ENCODE results near the gene DHDH.

DNA sequence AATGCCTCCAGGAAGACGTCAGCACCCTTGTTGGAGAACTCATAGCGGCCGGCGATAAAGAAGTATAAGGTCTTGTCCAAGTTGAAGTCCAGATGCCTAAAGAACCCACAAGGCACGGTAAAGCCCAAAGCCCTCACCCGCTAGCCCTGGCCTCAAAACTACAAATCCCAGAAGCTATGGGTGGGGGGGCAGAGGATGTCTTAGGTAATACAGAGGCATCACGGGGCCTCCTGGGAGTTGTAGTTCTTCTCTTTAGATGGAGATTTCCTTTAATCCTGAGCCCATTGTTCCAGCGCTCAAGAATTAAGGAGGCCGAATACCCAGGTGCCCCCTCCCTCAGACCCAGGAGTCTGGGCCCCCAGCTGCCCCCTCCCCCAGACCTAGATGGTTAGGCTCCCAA is 48.8 kb downstream of the DHDH start:
- TF ChIP-seq, protein P1, sequence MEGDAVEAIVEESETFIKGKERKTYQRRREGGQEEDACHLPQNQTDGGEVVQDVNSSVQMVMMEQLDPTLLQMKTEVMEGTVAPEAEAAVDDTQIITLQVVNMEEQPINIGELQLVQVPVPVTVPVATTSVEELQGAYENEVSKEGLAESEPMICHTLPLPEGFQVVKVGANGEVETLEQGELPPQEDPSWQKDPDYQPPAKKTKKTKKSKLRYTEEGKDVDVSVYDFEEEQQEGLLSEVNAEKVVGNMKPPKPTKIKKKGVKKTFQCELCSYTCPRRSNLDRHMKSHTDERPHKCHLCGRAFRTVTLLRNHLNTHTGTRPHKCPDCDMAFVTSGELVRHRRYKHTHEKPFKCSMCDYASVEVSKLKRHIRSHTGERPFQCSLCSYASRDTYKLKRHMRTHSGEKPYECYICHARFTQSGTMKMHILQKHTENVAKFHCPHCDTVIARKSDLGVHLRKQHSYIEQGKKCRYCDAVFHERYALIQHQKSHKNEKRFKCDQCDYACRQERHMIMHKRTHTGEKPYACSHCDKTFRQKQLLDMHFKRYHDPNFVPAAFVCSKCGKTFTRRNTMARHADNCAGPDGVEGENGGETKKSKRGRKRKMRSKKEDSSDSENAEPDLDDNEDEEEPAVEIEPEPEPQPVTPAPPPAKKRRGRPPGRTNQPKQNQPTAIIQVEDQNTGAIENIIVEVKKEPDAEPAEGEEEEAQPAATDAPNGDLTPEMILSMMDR (IDR thresholded peaks at IDR 0.05) = no peak
- no peak for TF ChIP-seq POLR2A (IDR thresholded peaks at IDR 0.05)
